Neural cell (in vitro differentiated cells): ENCODE data around the gene FGL2. TPM values are rescaled to one million over a fixed set of nuclear protein-coding genes. Genes with fewer than 3 reads are reported as not detected.

Experiments used
- H2AFZ ChIP-seq: fragments of 200-600, 300-800 bp; sonication (generic), shearing (Covaris generic); 2 replicates; pipeline ENCODE4 v1.6.0; 2014; ENCODE audit warnings: low read depth, mild to moderate bottlenecking, antibody characterized with exemption, low read length, moderate library complexity
- H3F3A ChIP-seq: fragments of 200-600 bp; shearing (Covaris generic); 2 replicates; pipeline ENCODE4 v1.6.1; 2016; ENCODE audit warnings: mild to moderate bottlenecking, moderate library complexity, mixed read lengths, antibody characterized with exemption, low read length; ENCODE audit not compliant: insufficient read depth, poor library complexity, severe bottlenecking
- H3K27ac ChIP-seq: fragments of 200-600, 300-800 bp; sonication (generic), shearing (Covaris generic); 2 replicates; pipeline ENCODE4 v1.5.1; 2014; ENCODE audit warnings: mild to moderate bottlenecking, low read length, moderate library complexity
- H3K27me3 ChIP-seq: fragments of 300-800, 200-600 bp; sonication (generic), shearing (Covaris generic); 2 replicates; pipeline ENCODE4 v1.6.0; 2014; ENCODE audit warnings: mild to moderate bottlenecking, low read depth, low read length, moderate library complexity; ENCODE audit not compliant: insufficient read depth
- H3K36me3 ChIP-seq: fragments of 300-800, 200-600 bp; sonication (generic), shearing (Covaris generic); 2 replicates; pipeline ENCODE4 v1.5.1; 2014; ENCODE audit warnings: mild to moderate bottlenecking, antibody characterized with exemption, low read length, moderate library complexity; ENCODE audit not compliant: insufficient read depth
- H3K4me2 ChIP-seq: fragments of 300-800, 200-600 bp; sonication (generic), shearing (Covaris generic); 2 replicates; pipeline ENCODE4 v1.6.0; 2014; ENCODE audit warnings: mild to moderate bottlenecking, low read length
- H3K4me3 ChIP-seq: fragments of 300-800, 200-600 bp; sonication (generic), shearing (Covaris generic); 2 replicates; pipeline ENCODE4 v1.5.1; 2014; ENCODE audit warnings: mild to moderate bottlenecking, low read length, moderate library complexity
- H3K79me2 ChIP-seq: fragments of 200-600 bp; shearing (Covaris generic); replicated peaks from 2 replicates; pipeline ENCODE4 v1.6.0; 2014; ENCODE audit warnings: mild to moderate bottlenecking, low read length, moderate library complexity; ENCODE audit not compliant: insufficient read depth
- H3K9ac ChIP-seq: fragments of 300-800, 200-600 bp; sonication (generic), shearing (Covaris generic); 2 replicates; pipeline ENCODE4 v1.6.1; 2016; ENCODE audit warnings: mild to moderate bottlenecking, low read length, mixed read lengths
- H3K9me2 ChIP-seq: fragments of 200-600 bp; shearing (Covaris generic); 2 replicates; pipeline ENCODE4 v1.6.1; 2016; ENCODE audit warnings: mild to moderate bottlenecking, low read length, mixed read lengths; ENCODE audit not compliant: insufficient read depth
- H3K9me3 ChIP-seq: fragments of 200-600, 300-800 bp; sonication (generic), shearing (Covaris generic); 2 replicates; pipeline ENCODE4 v1.6.1; 2016; ENCODE audit warnings: mild to moderate bottlenecking, mixed run types, low read length, moderate library complexity, mixed read lengths
- H4K20me1 ChIP-seq: fragments of 200-600 bp; shearing (Covaris generic); 2 replicates; pipeline ENCODE4 v1.6.1; 2016; ENCODE audit warnings: mild to moderate bottlenecking, mixed run types; ENCODE audit not compliant: insufficient read depth
- CTCF ChIP-seq: fragments of 450-650 bp; IDR thresholded peaks from 2 replicates; pipeline ENCODE4 v1.5.1; 2014; ENCODE audit warnings: antibody characterized with exemption, mild to moderate bottlenecking, moderate library complexity; ENCODE audit not compliant: poor library complexity, severe bottlenecking
- EP300 ChIP-seq: fragments of 450-650 bp; conservative IDR thresholded peaks from 2 replicates; pipeline ENCODE4 v1.6.1; 2014; ENCODE audit warnings: antibody characterized with exemption, mild to moderate bottlenecking, moderate library complexity; ENCODE audit not compliant: poor library complexity, severe bottlenecking
- EZH2 ChIP-seq: fragments of 200-600, 300-800 bp; shearing (Covaris generic), sonication (generic); IDR thresholded peaks from 2 replicates; pipeline ENCODE4 v1.6.1; 2014; ENCODE audit warnings: antibody characterized with exemption, low read length, borderline replicate concordance, mild to moderate bottlenecking; ENCODE audit not compliant: insufficient read depth, poor library complexity, severe bottlenecking
- MXI1 ChIP-seq: fragments of 450-650 bp; conservative IDR thresholded peaks from 2 replicates; pipeline ENCODE4 v1.6.1; 2014; ENCODE audit warnings: antibody characterized with exemption, mild to moderate bottlenecking; ENCODE audit not compliant: poor library complexity, severe bottlenecking
- POLR2AphosphoS5 ChIP-seq: IDR thresholded peaks from 2 replicates; pipeline ENCODE4 v1.6.1; 2012
- RAD21 ChIP-seq: fragments of 450-650 bp; conservative IDR thresholded peaks from 2 replicates; pipeline ENCODE4 v1.6.1; 2014; ENCODE audit warnings: antibody characterized with exemption, mild to moderate bottlenecking, moderate library complexity
- REST ChIP-seq: IDR thresholded peaks from 2 replicates; pipeline ENCODE4 v1.6.1; 2012; ENCODE audit warnings: borderline replicate concordance
- SMC3 ChIP-seq: fragments of 450-650 bp; conservative IDR thresholded peaks from 2 replicates; pipeline ENCODE4 v1.6.1; 2014; ENCODE audit warnings: antibody characterized with exemption, mild to moderate bottlenecking, moderate library complexity; ENCODE audit not compliant: poor library complexity
- TAF1 ChIP-seq: IDR thresholded peaks from 2 replicates; pipeline ENCODE4 v1.6.1; 2012; ENCODE audit warnings: low read depth
- polyA plus RNA-seq: library from polyadenylated mRNA; depleted of rRNA; stranded (reverse); fragments of >200 nt; gene quantifications from 2 replicates; pipeline ENCODE4 v1.2.3, GENCODE V29; 2014

The FGL2 gene
- polyA plus RNA-seq, 1 donor from 2014 or later, result 0.22 TPM

DNA sequence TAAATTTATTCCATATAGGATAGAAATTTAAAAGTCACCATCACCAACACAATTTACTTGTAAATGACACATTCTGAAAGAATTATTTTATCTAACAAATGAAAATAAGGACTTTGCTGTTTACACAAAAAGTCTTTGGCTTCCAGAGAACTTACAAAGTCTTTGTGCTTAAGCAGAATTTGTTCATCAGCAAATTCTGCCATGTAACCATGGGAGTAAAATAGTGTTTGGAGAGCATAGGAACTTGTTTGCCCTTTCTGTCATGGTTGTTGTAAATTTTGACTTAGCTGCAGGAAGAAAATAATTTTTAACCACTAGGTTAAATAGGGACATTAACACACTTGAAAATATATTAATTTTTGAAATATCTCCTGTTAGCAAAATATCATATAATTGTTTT is 15.2 kb downstream of the FGL2 start:
- H3K9me2 ChIP-seq, result no peaks in the 10 kb centered on the region
- no peak overlapping the region for H3K4me3 ChIP-seq
- TF ChIP-seq CTCF (no peak), EP300 (no peak), REST (no peak), TAF1 (no peak), SMC3 (no peak), MXI1 (no peak), EZH2 (no peak), RAD21 (no peak), POLR2AphosphoS5 (no peak)
- no peak overlapping the region for H3K27ac ChIP-seq
- no peaks in the 10 kb centered on the region for H3K79me2 ChIP-seq
- no peaks in the 10 kb centered on the region for H3K36me3 ChIP-seq
- no peak overlapping the region for H3K9ac ChIP-seq
- no peaks in the 10 kb centered on the region for H3K27me3 ChIP-seq
- no peak overlapping the region for H3K4me2 ChIP-seq
- no peaks in the 10 kb centered on the region for H3F3A ChIP-seq
- H4K20me1 ChIP-seq, result no peaks in the 10 kb centered on the region
- H3K9me3 ChIP-seq, result no peaks in the 10 kb centered on the region
- H2AFZ ChIP-seq, result no peak overlapping the region

- no peaks in the 10 kb centered on the region for H3F3A ChIP-seq
- H3K36me3 ChIP-seq, result no peaks in the 10 kb centered on the region
- no peak overlapping the region for H3K4me2 ChIP-seq
- H3K9me2 ChIP-seq, result no peaks in the 10 kb centered on the region
- H4K20me1 ChIP-seq, result no peaks in the 10 kb centered on the region
- no peak overlapping the region for H3K27ac ChIP-seq
- no peaks in the 10 kb centered on the region for H3K79me2 ChIP-seq
- H3K27me3 ChIP-seq, result no peaks in the 10 kb centered on the region
- no peak overlapping the region for H3K4me3 ChIP-seq
- no peaks in the 10 kb centered on the region for H3K9me3 ChIP-seq
- no peak overlapping the region for H2AFZ ChIP-seq
- no peak overlapping the region for H3K9ac ChIP-seq
- TF ChIP-seq EP300, result no peak
- TF ChIP-seq TAF1, result no peak
- no peak for TF ChIP-seq RAD21
- TF ChIP-seq SMC3, result no peak
- no peak for TF ChIP-seq CTCF
- TF ChIP-seq MXI1, result no peak
- no peak for TF ChIP-seq EZH2
- no peak for TF ChIP-seq REST
- TF ChIP-seq POLR2AphosphoS5, result no peak
Measured at GRCh38 chr7:77182261-77182660, 17.4 kb downstream of the FGL2 start.
